GM12875 (cell line): ENCODE results near the gene GNGT2.

Experiments
- H3K4me3 ChIP-seq: one replicate; pipeline ENCODE4 v1.5.1; 2011; ENCODE audit warnings: low read depth, low read length, control low read depth
- CTCF ChIP-seq: IDR thresholded peaks from 2 replicates; pipeline ENCODE4 v1.5.1; 2011; ENCODE audit warnings: low read depth, mild to moderate bottlenecking, control low read depth, inconsistent platforms, low read length, moderate library complexity, borderline replicate concordance; ENCODE audit not compliant: insufficient read depth

GNGT2 gene

GRCh38 chr17:49203796-49204195 lies 6.6 kb downstream of the GNGT2 start:
- no peak for TF ChIP-seq CTCF

GRCh38 chr17:49201481-49201927 lies 8.9 kb downstream of the GNGT2 start:
- no peak for TF ChIP-seq CTCF
- H3K4me3 ChIP-seq: no peak overlapping the region

More at GRCh38 chr17:49203796-49204195, 6.6 kb downstream of the GNGT2 start:
- no peak overlapping the region for H3K4me3 ChIP-seq

GRCh38 chr17:49200423-49201083 lies 9.8 kb downstream of the GNGT2 start:
- no peak overlapping the region for H3K4me3 ChIP-seq
- TF ChIP-seq CTCF: no peak

- TF ChIP-seq CTCF: no peak
- no peak overlapping the region for H3K4me3 ChIP-seq
Observed at GRCh38 chr17:49198211-49198610, 12.2 kb downstream of the GNGT2 start.

GRCh38 chr17:49197346-49197998 lies 12.9 kb downstream of the GNGT2 start:
- H3K4me3 ChIP-seq: no peak overlapping the region
- no peak for TF ChIP-seq CTCF

- no peak for TF ChIP-seq CTCF
- H3K4me3 ChIP-seq: no peak overlapping the region
Observed at GRCh38 chr17:49196520-49196919, 13.9 kb downstream of the GNGT2 start.

GRCh38 chr17:49195751-49196150 lies 14.6 kb downstream of the GNGT2 start:
- H3K4me3 ChIP-seq: no peak overlapping the region
- no peak for TF ChIP-seq CTCF
